GM19238 (cell line): ENCODE measurements around the gene MAP1LC3B2.

Source experiments
- DNase-seq: peaks from one replicate; pipeline ENCODE4 v3.0.0; 2011; ENCODE audit warnings: low spot score; ENCODE audit not compliant: insufficient read length

Gene MAP1LC3B2

DNA sequence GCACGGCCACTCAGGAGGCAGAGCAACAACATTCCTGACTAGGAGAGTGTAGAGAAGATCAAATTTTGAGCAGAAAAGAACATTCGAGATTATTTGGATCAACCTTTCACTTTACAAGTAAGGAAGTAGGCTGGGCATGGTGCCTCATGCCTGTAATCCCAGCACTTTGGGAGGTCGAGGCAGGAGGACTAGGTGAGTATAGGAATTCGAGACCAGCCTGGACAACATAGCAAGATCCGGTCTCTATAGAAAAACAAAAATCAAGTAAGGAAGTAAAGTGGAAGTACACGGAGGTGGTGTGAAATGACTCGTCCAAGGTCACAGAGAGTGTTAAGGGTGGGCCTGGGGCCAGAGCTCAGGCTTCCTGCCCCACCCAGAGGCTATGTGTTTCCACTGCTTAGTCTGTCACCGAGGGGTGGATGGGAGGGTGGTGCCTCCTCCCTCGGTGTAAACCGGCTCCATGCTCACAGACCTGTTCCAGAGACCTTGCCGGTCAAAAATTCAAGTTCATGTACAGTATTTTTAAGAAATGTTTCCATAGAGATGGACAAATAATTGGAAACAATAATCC lies 51.9 kb downstream of the MAP1LC3B2 start:
- no peak for DNase-seq

DNA sequence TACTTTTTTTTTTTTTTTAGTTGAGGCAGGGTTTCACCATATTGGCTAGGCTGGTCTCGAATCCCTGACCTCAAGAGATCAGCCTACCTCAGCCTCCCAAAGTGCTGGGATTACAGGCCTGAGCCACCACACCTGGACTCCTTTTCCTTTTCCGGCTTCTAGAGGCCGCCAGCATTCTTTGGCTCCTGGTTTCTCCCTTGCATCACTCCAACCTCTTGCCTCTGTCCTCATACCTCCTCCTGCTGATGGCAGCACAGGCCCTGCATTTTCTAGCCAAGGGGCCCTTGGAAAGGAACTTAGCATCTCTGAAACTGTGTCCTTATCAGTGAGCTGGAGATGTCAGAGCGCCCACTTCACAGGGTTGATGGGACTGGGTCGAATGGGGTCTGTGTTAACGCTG lies 53.3 kb downstream of the MAP1LC3B2 start:
- no peak for DNase-seq

DNA sequence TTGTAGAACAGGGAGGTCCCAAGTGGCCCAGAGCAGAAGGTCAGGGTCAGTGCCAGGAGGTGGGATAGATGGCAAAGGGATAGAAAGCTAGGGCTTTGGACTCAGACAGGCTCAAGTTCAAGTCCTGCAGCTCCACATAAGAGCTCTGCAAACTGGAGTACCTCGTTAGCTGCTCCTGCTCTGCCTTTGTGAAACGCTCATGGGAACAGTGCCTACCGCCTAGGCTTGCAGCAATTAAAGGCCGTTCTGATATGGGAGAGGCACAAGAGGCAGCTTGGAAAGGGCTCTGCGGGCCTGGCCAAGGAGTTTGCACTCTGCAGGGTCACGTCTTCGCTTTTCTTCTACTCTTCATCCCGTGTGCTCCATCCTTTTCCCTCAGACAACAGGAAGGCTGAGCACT lies 54.1 kb downstream of the MAP1LC3B2 start:
- DNase-seq, result no peak

DNA sequence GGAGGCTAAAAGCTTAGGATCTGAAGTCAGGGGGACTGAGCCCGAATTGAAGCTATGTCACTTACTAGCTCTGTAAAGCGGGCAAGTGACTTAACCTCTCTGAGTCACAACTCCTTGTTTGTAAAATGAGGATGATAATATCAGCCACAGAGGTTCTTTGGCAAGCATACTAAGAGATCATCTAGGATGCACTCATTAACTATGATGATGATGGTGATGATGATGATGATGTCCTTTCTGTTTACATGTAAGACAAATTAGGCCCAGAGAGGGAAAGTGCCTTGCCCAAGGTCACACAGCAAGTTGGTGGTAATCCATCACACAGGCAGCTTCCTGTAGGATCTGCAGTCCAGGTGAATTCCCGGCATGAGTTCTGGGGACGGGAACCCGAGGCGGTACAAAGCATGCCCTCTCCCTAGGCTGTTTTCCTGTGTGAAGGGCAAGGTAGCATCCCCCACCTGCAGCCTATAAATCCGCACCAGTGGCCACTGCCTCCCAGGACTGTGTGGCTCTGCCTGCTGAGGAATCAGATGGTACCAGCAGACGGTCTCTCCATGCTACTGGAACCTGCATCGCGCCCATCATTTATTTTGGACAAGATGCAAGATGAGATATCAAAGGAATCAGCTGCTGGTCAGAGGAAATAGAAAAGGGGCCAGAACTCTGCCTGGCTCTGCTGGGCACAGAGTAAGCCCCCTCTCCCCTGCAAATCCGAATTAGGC lies 55.2 kb downstream of the MAP1LC3B2 start:
- DNase-seq, result no peak

DNA sequence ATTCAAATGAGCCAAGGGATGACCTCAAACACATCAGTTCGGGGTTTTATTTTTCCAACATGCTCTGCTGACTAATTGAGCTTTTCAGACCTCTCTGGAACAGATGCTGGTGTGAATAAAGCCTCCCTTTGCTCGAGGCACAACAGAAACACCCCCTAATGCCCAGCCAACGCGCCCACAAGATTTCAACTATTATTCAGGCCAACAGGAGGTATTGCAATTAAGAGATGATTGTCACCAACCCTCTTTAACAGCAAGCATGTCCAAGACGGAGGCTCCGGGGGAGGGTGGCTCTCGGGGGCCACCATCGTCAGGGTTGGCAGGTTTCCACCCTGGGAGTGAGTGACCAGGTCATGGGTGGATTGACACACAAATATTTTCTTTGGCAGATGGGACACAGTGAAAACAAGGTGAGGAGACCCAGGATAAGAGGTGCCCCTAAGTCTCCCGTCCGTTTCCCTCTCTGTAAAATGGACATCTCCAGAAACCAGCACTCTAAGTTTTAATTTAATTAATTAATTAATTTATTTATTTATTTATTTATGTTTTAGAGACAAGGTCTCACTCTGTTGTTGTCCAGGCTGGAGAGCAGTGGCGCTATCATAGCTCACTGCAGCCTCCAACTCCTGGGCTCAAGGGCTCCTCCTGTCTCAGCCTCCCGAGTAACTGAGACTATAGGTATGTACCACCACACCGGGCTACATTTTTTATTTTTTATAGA lies 56.1 kb downstream of the MAP1LC3B2 start:
- no peak for DNase-seq

DNA sequence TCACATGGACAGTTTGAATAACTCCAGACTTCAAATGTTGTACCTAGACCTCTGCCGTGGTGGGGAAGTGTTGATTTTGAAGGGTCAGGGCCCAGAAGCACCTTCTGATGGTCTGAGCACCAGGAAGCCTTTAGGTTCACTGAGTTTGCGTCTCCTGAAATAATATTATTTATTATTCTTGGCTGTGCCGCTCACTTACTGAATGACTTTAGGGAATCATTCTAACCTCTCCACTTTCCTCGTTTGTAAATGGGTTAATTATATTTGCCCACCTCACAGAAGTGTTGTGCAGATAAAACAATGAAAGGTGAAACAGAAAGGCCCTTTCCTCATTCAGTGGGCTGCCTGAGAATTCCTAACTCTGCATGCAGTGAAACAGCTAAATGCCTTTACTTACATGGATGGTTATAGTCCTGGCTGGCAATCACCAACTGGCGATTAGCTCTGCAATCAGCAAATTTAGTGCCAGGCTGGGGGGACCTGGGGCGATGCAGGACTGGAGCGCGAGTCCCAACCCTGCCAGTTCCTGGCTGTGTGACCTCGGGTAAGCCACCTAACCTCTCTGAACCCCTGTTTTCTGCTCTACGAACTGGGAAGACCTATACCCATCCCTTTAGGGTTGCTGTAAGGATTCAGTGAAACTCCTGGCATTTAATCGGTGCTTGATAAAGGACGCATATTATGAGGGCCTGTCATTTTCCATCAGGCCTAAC lies 57.5 kb downstream of the MAP1LC3B2 start:
- DNase-seq, result no peak

DNA sequence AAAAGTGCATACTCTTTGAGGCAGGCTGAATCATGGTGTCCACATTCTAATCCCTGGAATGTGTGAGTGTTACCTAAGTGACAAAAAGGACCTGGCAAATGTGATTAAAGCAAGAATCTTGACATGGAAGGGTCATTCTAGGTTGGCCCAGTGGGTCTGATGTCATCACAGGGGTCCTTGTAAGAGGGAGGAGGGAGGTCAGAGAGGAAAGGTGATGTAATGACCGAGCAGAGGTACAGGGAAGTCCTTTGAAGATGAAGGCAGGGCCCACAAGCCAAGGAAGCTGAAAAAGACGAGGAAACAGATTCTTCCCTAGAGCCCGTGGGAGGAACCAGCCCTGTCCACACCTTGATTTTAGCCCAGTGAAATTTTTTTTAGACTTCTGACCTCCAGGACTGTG lies 60.1 kb downstream of the MAP1LC3B2 start:
- no peak for DNase-seq

DNA sequence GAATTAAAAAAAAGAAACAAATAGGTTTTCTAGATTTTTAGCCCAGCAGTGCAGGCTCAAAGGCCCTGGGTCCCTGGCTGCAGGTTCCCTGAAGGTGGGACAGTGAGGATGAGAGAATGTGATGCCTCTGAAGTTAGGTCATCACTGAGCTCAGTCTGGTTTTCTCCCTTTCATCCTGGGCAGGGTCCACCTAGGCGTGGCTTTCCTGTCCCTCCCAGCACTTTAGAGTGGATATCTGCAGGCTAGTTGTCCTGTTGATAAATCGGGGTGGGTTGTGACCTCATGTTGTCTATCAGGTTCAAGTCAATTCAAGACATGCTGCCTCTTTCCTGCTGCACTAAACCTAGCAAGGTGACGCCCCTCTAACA lies 60.9 kb downstream of the MAP1LC3B2 start:
- DNase-seq, result no peak

DNA sequence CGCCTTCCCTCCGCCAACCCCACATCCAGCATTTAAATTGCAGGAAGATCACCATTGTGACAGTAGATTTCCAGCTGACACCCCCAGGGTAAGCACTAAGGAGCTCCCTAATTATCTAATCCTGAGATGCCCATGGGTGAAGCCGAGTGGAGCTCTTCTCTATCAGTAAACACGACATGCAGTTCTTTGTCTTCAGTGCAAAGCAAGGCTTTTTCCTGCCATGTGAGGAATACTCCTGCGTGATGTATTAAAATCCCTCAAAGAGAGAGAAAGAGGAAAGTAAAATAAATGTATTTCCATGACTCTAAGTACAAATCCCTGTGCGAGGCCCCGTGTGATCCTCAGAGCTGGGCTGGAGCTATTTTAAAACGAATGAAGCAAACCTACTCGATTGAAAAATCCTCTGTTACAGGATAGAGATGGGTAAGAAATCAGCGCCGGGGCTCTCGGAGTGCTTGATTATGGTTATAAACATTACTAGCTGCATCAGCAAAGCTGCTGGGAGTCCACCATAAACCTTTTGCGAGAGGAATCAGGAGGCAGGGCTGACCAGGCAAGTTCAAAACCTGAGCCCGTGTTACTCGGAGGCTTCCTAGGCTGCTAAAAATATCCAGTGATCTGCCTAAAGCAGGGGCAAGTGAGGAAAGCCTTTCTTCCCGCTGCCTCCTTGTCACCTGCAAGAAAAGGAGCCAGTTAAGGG lies 61.5 kb downstream of the MAP1LC3B2 start:
- no peak for DNase-seq

DNA sequence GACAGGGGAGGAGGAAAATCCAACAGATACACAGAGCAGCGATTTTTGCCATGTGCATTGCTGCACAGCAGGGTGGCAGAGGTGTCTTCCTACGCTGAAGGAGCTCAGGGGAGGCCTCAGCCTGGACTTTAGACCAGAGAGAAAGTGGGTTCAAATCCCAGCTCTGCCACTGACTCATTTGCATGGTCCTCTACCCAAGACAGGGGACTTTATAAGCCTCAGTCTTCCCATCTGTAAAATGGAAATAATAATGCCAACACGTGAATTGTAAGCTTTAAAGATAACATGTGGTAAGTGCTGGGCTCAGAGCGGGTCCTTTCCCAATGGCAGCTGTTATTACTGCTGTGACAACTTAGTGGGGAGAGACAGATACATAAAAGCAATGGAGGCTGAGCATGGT lies 62.0 kb downstream of the MAP1LC3B2 start:
- DNase-seq, result no peak

DNA sequence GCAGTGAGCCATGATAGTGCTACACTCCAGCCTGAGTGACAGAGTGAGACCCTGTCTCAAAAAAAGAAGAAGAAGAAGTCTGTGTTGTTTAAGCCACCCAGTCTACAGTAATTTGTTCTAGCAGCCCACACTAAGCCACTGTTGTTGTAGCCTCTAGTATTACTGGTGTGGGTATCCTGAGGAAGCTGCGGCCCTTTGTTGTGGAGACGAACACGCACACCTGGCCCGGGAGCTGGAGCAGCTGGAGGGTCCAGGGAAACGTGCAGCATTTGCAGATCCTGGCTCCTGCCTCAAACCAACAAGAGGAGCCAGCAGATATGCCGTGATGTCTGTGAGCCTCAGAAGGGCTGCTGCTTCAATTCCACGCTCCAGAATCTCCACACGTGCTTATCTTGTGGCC lies 65.3 kb downstream of the MAP1LC3B2 start:
- no peak for DNase-seq

DNA sequence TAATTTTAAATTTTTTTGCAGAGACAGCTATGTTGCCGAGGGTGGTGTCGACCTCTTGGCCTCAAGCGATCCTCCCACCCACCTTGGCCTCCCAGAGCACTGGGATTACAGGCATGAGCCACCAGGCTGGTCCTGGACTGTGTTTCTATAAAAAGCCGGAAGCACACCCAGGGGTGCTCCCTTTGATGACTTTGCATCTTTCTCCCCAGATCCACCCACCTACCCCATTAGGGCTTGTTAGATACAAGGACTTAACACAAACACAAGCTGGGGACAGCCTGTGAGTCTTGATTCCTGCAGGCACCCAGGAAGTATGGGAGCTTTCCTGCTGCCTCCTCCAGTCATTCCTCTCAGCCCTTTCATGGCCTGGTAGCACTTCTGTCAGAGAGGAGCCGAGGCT lies 67.0 kb downstream of the MAP1LC3B2 start:
- no peak for DNase-seq
